HepG2 (cell line): Measurements from ENCODE around the gene ALDOA. TPM values are rescaled to one million over a fixed set of nuclear protein-coding genes. Genes with fewer than 3 reads are reported as not detected.

ENCODE experiments used
- BORCS8-MEF2B ChIP-seq: sonication (generic); formaldehyde crosslinking; IDR thresholded peaks from 2 replicates; pipeline ENCODE4 v1.8.0; 2022; ENCODE audit warnings: mild to moderate bottlenecking, missing genetic modification reagents
- DDIT3 ChIP-seq: sonication (generic); formaldehyde crosslinking; IDR thresholded peaks from 2 replicates; pipeline ENCODE4 v1.4.0; 2020; ENCODE audit warnings: mild to moderate bottlenecking, missing genetic modification reagents
- MXD4 ChIP-seq: IDR thresholded peaks from 2 replicates; pipeline ENCODE4 v1.6.1; 2016; ENCODE audit warnings: mild to moderate bottlenecking, missing biosample characterization, missing genetic modification reagents
- PITX1 ChIP-seq: sonication (generic); formaldehyde crosslinking; IDR thresholded peaks from 2 replicates; pipeline ENCODE4 v1.5.1; 2020; ENCODE audit warnings: mild to moderate bottlenecking, missing genetic modification reagents
- POLR2AphosphoS2 ChIP-seq: IDR thresholded peaks from 2 replicates; pipeline ENCODE4 v1.6.1; 2011; ENCODE audit warnings: low read depth, low read length, improper control_type of control experiment
- PRDM10 ChIP-seq: sonication (generic); formaldehyde crosslinking; IDR thresholded peaks from 2 replicates; pipeline ENCODE4 v1.4.0; 2020; ENCODE audit warnings: low read depth, missing genetic modification reagents
- WIZ ChIP-seq: sonication (generic); formaldehyde crosslinking; IDR thresholded peaks from 2 replicates; pipeline ENCODE4 v1.5.1; 2020; ENCODE audit warnings: mild to moderate bottlenecking, missing genetic modification reagents
- ZNF431 ChIP-seq: sonication (generic); formaldehyde crosslinking; IDR thresholded peaks from 2 replicates; pipeline ENCODE4 v1.9.0; 2022; ENCODE audit warnings: missing genetic modification reagents, low read depth, mild to moderate bottlenecking, borderline replicate concordance
- ZNF546 ChIP-seq: sonication (generic); formaldehyde crosslinking; conservative IDR thresholded peaks from 2 replicates; pipeline ENCODE4 v1.8.1; 2023; ENCODE audit warnings: mild to moderate bottlenecking, missing genetic modification reagents
- polyA plus RNA-seq, 8 experiments: library from polyadenylated mRNA; depleted of rRNA in 3 of 8; stranded (reverse) in 7 of 8; unstranded in 1 of 8; fragments of >200 nt; fragmentation: Illumina TruSeq in 4 of 8; extraction: Trizol in 4 of 8; gene quantifications; 2 replicates each; pipeline versions ENCODE4 v1.2.1 to v1.2.3, GENCODE V29; 2011 to 2016; ENCODE audit warnings: low read depth in 4 of 8, missing spikeins in 1 of 8, mixed read lengths in 1 of 8; ENCODE audit not compliant: insufficient read depth in 1 of 8
- total RNA-seq, 5 experiments: library from RNA; depleted of rRNA; stranded (reverse); fragments of >200 nt; fragmentation: Illumina TruSeq; extraction: Trizol; gene quantifications; 2 replicates each; pipeline ENCODE4 v1.2.3, GENCODE V29; 2016; ENCODE audit warnings: low read depth in 1 of 5

ALDOA gene
- total and polyA plus RNA-seq, 2 of the 13 experiments (the other 11 are each of a cell fraction or from before 2014, with no cell fraction given): 925 to 1,884 TPM

- peak; percentile 64; the same call in 1 of the 2 replicates for TF ChIP-seq PRDM10
- 0 out of 2 replicates have a peak, but pooled peaks have one; percentile 87 for TF ChIP-seq ZNF431 (CRISPR knock-in tag)
- TF ChIP-seq BORCS8-MEF2B (CRISPR knock-in tag): peak; percentile 97
- peak; percentile 68; the same call in 1 of the 2 replicates for TF ChIP-seq WIZ (CRISPR knock-in tag)
- TF ChIP-seq MXD4 (CRISPR knock-in tag): peak; percentile 96
- no peak for TF ChIP-seq POLR2AphosphoS2
- TF ChIP-seq DDIT3 (CRISPR knock-in tag): no peak
- peak; percentile 82; the same call in 1 of the 2 replicates for TF ChIP-seq PITX1 (CRISPR knock-in tag)
- no peak; the same call in 1 of the 2 replicates for TF ChIP-seq ZNF546
Measured at GRCh38 chr16:30052671-30053372, 12.7 kb upstream of the ALDOA start (continued).
